DND-41 (cell line): ENCODE measurements around the gene OR2H2.

Experiments
- CTCF ChIP-seq: IDR thresholded peaks from 2 replicates; pipeline ENCODE4 v1.5.1; 2012; ENCODE audit warnings: borderline replicate concordance, low read length, moderate library complexity, mild to moderate bottlenecking; ENCODE audit not compliant: poor library complexity, severe bottlenecking; ENCODE audit errors: extremely low read depth
- EZH2 ChIP-seq: IDR thresholded peaks from 3 replicates; pipeline ENCODE4 v1.6.1; 2012; ENCODE audit warnings: borderline replicate concordance, low read depth, mild to moderate bottlenecking, moderate library complexity, low read length, inconsistent platforms; ENCODE audit not compliant: severe bottlenecking

DNA sequence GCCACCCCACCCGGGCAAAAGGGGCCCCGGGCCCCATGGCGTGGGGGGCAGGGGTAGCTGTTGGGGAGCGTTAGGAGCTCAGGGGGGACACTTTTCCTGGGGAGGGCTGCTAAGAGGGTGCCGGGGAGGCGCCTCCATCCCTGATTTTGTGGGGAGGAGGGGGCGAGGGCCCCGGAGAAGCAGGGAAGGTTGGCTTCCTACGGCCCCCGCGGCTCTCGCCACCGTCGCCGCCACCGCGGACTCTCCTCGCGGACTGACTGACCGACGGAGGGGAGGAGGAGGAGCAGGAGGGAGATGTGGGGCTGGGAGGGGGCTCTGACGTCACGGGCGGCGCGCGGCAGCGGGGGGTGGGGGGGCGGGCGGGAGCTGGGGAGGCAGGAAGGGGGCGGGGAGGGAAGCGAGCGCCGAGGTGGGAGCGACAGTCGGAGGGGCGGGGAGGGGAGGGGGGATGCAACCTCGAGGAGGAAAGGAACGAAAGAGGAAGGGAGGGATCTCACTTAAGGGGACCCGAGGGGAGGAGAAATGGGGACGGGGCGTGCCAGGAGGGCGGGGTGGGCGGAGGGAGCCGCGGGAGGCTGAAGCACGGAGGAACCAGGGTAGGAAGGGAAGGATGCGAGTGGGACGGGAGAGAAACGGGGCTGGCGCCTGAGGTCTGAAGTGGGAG is 43.0 kb downstream of the OR2H2 start:
- no peak for TF ChIP-seq CTCF
- no peak for TF ChIP-seq EZH2
